GM06990 (cell line): ENCODE measurements around the gene NCEH1.

Source experiments
- DNase-seq: peaks from one replicate; pipeline ENCODE4 v3.0.0-alpha.2; 2011; ENCODE audit not compliant: insufficient read length; ENCODE audit errors: extremely low read depth
- H3K27me3 ChIP-seq: replicated peaks from 2 replicates; pipeline ENCODE4 v1.6.0; 2011; ENCODE audit warnings: low read length; ENCODE audit not compliant: control insufficient read depth, insufficient read depth
- H3K36me3 ChIP-seq: 2 replicates; pipeline ENCODE4 v1.5.1; 2011; ENCODE audit warnings: low read length; ENCODE audit not compliant: control insufficient read depth, insufficient read depth
- H3K4me3 ChIP-seq: replicated peaks from 2 replicates; pipeline ENCODE4 v1.5.1; 2011; ENCODE audit warnings: low read depth, mild to moderate bottlenecking, control low read depth, low read length
- CTCF ChIP-seq: IDR thresholded peaks from 2 replicates; pipeline ENCODE4 v1.5.1; 2011; ENCODE audit warnings: low read length, control low read depth, mild to moderate bottlenecking, inconsistent platforms; ENCODE audit not compliant: insufficient read depth, poor library complexity, severe bottlenecking

Gene NCEH1

GRCh38 chr3:172626021-172626640, 84.7 kb downstream of the NCEH1 start:
- H3K27me3 ChIP-seq = no peaks in the 10 kb centered on the region
- DNase-seq = no peak
- no peak for TF ChIP-seq CTCF
- no peaks in the 10 kb centered on the region for H3K36me3 ChIP-seq
- H3K4me3 ChIP-seq = no peak overlapping the region

GRCh38 chr3:172625404-172625803, 85.5 kb downstream of the NCEH1 start:
- DNase-seq = no peak
- no peaks in the 10 kb centered on the region for H3K36me3 ChIP-seq
- no peak for TF ChIP-seq CTCF

GRCh38 chr3:172624999-172625398, 85.9 kb downstream of the NCEH1 start:
- Histone ChIP-seq H3K36me3 (no peaks in the 10 kb centered on the region), H3K4me3 (no peak overlapping the region), H3K27me3 (no peaks in the 10 kb centered on the region)
- no peak for TF ChIP-seq CTCF
- no peak for DNase-seq

More at GRCh38 chr3:172625404-172625803, 85.5 kb downstream of the NCEH1 start:
- no peak overlapping the region for H3K4me3 ChIP-seq
- H3K27me3 ChIP-seq = no peaks in the 10 kb centered on the region

GRCh38 chr3:172622916-172623700, 87.8 kb downstream of the NCEH1 start:
- DNase-seq = no peak
- Histone ChIP-seq H3K36me3 (no peaks in the 10 kb centered on the region), H3K27me3 (no peaks in the 10 kb centered on the region), H3K4me3 (no peak overlapping the region)
- peak; percentile 71 for TF ChIP-seq CTCF

GRCh38 chr3:172622156-172622555, 88.7 kb downstream of the NCEH1 start:
- Histone ChIP-seq H3K4me3 (no peak overlapping the region), H3K36me3 (no peaks in the 10 kb centered on the region), H3K27me3 (no peaks in the 10 kb centered on the region)
- TF ChIP-seq CTCF = no peak
- DNase-seq = no peak

GRCh38 chr3:172617976-172618375, 92.9 kb downstream of the NCEH1 start:
- Histone ChIP-seq H3K27me3 (no peaks in the 10 kb centered on the region), H3K36me3 (no peaks in the 10 kb centered on the region), H3K4me3 (no peak overlapping the region)
- TF ChIP-seq CTCF = no peak
- DNase-seq = no peak
